ENCODE data around the gene MXRA8. TPM values are rescaled to one million over a fixed set of nuclear protein-coding genes. Genes with fewer than 3 reads are reported as not detected.
"Not testable (repeated sequence)": the region's sequence is repeated elsewhere in the genome, so short reads cannot be mapped to it uniquely, and the experiment has no call there.

MXRA8 gene
- total and polyA plus RNA-seq, 2 donors from 2014 or later, result 26.0 to 64.7 TPM

- FAIRE-seq (no peak), DNase-seq (no peak)
- Histone ChIP-seq H3K27ac (ENCODE audit: low read depth in 2 of 2, low read length in 2 of 2) (no peak overlapping the region), H3K9me3 (ENCODE audit: control insufficient read depth in 2 of 3, insufficient read depth in 1 of 3, low read length in 3 of 3) (no peaks in the 10 kb centered on the region), H3K27me3 (ENCODE audit: control insufficient read depth, insufficient read depth, low read length) (no peaks in the 10 kb centered on the region), H3K4me1 (ENCODE audit: control insufficient read depth in 2 of 3, insufficient read depth in 2 of 3, low read depth in 1 of 3, low read length in 3 of 3) (peaks cover 0 to 5% (median 3%) of the 10 kb centered on the region in 3 donors), H3K9ac (ENCODE audit: low read length in 3 of 3) (no peak overlapping the region), H3K4me3 (ENCODE audit: low read length in 3 of 3) (no peak overlapping the region), H3K36me3 (ENCODE audit: control insufficient read depth in 2 of 3, insufficient read depth in 3 of 3, low read length in 3 of 3) (peaks cover 0 to 8% (median 5%) of the 10 kb centered on the region in 3 donors)
- no peak for TF ChIP-seq CTCF (IDR thresholded peaks at IDR 0.05; ENCODE audit: borderline replicate concordance, extremely low read depth, insufficient read depth)
- intact Hi-C loops (cut with DNase I), result no loop called here
Measured at GRCh38 chr1:1318131-1318652, 40.2 kb downstream of the MXRA8 start.

GRCh38 chr1:1317420-1317819 lies 40.9 kb downstream of the MXRA8 start:
- intact Hi-C loops (cut with DNase I), result no loop called here
- H3K27me3 ChIP-seq (ENCODE audit: control insufficient read depth, insufficient read depth, low read length), result no peaks in the 10 kb centered on the region
- no peak for FAIRE-seq
- no peak overlapping the region for H3K27ac ChIP-seq (ENCODE audit: low read depth in 2 of 2, low read length in 2 of 2)
- no peak for TF ChIP-seq CTCF (IDR thresholded peaks at IDR 0.05; ENCODE audit: borderline replicate concordance, extremely low read depth, insufficient read depth)
- H3K9ac ChIP-seq (ENCODE audit: low read length in 3 of 3), result no peak overlapping the region
- H3K36me3 ChIP-seq (ENCODE audit: control insufficient read depth in 2 of 3, insufficient read depth in 3 of 3, low read length in 3 of 3), result peaks cover 0 to 11% (median 8%) of the 10 kb centered on the region in 3 donors
- H3K4me3 ChIP-seq (ENCODE audit: low read length in 3 of 3), result no peak overlapping the region
- DNase-seq, result no peak
- H3K4me1 ChIP-seq (ENCODE audit: control insufficient read depth in 2 of 3, insufficient read depth in 2 of 3, low read depth in 1 of 3, low read length in 3 of 3), result no peaks in the 10 kb centered on the region
- no peaks in the 10 kb centered on the region for H3K9me3 ChIP-seq (ENCODE audit: control insufficient read depth in 2 of 3, insufficient read depth in 1 of 3, low read length in 3 of 3)

GRCh38 chr1:1316199-1316598 lies 42.2 kb downstream of the MXRA8 start:
- FAIRE-seq; H3K9ac ChIP-seq (ENCODE audit: low read length in 3 of 3); DNase-seq; H3K4me1 ChIP-seq (ENCODE audit: control insufficient read depth in 2 of 3, insufficient read depth in 2 of 3, low read depth in 1 of 3, low read length in 3 of 3); H3K4me3 ChIP-seq (ENCODE audit: low read length in 3 of 3); H3K9me3 ChIP-seq (ENCODE audit: control insufficient read depth in 2 of 3, insufficient read depth in 1 of 3, low read length in 3 of 3); H3K27me3 ChIP-seq (ENCODE audit: control insufficient read depth, insufficient read depth, low read length); intact Hi-C loops (cut with DNase I); H3K27ac ChIP-seq (ENCODE audit: low read depth in 2 of 2, low read length in 2 of 2): not testable (repeated sequence)
- peaks cover 0 to 13% (median 11%) of the 10 kb centered on the region in 3 donors for H3K36me3 ChIP-seq (ENCODE audit: control insufficient read depth in 2 of 3, insufficient read depth in 3 of 3, low read length in 3 of 3)

DNA sequence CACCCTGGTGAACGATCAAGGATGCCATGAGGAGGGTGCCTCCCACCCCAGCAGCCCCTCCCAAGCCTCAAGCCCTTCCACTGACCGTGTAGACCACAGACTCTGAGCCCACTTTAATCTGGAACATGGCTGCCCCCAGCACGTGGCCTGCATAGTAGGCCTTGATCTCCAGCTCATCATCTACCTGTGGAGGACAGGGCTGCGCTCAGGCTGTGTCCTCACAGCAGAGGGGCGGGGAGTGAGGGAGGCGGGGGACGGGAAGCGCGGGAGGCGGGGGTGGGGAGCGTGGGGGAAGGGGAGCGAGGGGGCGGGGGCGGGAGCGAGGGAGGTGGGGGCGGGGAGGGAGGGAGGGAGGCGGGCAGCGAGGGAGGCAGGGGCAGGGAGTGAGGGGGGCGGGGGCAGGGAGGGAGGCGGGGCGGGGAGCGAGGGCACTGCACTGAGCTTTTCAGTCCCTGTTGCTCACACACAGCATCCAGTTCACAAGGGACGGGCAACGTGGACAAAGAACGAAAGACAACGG lies 42.9 kb downstream of the MXRA8 start:
- H3K9ac ChIP-seq (ENCODE audit: low read length in 3 of 3), result no peak overlapping the region
- peak in 3 of 5 donors; percentile 40 to 76 (median 52) for DNase-seq
- no peak for TF ChIP-seq CTCF (IDR thresholded peaks at IDR 0.05; ENCODE audit: borderline replicate concordance, extremely low read depth, insufficient read depth)
- H3K9me3 ChIP-seq (ENCODE audit: control insufficient read depth in 2 of 3, insufficient read depth in 1 of 3, low read length in 3 of 3), result no peaks in the 10 kb centered on the region
- H3K27me3 ChIP-seq (ENCODE audit: control insufficient read depth, insufficient read depth, low read length), result no peaks in the 10 kb centered on the region
- intact Hi-C loops (cut with DNase I), result no loop called here
- no peak overlapping the region for H3K4me3 ChIP-seq (ENCODE audit: low read length in 3 of 3)
- FAIRE-seq, result no peak
- no peak overlapping the region for H3K27ac ChIP-seq (ENCODE audit: low read depth in 2 of 2, low read length in 2 of 2)
- peaks cover 0 to 15% (median 11%) of the 10 kb centered on the region in 3 donors for H3K36me3 ChIP-seq (ENCODE audit: control insufficient read depth in 2 of 3, insufficient read depth in 3 of 3, low read length in 3 of 3)
- H3K4me1 ChIP-seq (ENCODE audit: control insufficient read depth in 2 of 3, insufficient read depth in 2 of 3, low read depth in 1 of 3, low read length in 3 of 3), result no peaks in the 10 kb centered on the region

All from kidney (tissue), 14 donors.